ENCODE measurements around the gene CTSA.
"Not testable (repeated sequence)": the region's sequence is repeated elsewhere in the genome, so short reads cannot be mapped to it uniquely, and the experiment has no call there.

Gene CTSA

DNA sequence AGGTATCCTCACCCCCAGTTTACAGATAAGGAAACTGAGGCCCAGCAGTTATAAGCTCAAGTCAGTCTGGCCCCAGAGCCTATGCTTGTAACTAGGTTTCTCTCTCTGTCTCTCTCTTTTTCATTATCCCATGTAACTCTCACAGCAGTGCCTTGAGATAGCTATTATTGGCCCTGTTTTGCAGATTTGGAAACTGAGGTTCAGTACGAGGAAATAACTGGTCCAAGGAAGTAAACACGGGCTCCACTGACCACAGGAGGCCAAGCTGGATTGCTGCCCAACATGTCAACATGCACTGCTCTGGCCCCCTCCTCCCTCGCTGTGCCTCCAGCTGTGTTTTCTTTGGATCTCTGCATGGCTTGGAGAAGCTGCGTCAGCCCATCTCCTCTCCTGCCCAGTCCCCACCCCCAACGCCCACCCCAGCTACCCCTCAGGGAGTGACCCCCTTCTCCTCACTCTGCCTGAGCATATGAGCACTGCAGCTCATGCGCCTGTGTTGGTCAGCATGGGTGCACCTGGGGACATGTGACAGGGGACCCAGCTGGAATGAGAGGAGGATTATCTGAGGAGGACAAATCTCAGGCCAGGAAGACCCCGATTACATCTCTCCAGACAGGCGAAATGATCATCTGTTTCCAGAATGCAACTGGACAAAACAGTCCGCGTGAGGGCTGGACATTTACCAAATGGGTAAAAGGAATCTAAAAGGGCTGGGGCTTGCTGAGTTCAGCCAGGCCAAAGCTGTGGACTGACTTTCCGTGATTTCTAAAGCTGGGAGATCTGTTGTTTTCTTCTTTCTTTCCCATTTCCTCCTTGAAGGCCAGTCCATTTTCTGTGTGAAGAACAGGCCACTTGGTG is 28.6 kb downstream of the CTSA start:
- DNase-seq, result peak; percentile 26

DNA sequence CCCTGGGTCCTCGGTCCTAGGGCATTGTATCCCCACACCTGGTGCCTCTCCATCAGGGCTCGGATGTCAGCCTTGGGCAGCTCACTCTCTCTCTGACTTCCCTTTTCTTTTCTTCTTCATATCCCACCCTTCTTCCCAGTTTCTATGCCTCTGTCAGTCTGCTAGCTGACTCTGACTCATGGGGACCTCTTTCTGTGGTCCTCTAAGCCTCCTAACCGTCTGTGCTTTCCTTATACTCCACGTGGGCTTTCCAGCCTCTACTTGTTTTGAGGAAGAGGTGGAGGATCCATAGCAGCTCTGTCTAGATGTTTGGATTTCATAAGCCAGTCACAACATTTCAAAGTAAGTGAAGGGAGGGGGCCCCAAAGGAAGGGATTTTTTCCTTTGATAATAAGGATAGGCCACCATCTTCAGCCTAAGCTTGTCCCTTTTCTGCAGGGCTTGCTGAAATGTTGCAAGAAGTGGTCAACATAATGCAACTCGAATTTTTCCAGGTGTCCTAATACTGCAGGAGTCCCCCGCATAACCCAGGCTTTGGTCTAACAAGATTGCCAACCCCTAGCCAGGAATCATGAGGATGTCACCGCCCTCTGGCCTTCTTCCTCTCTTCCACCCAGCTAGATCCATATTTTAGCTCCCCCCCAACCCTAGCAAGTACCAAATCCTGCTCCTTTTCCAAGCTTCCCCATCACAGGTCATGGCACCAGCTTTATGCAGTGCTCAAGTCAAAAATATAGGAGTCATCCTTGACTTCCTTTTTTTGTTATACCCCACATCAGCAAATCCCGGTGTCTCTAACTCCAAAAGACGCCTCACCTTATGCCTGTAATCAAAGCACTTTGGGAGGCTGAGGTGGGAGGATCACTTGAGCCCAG is 29.6 kb downstream of the CTSA start:
- DNase-seq, result no peak

DNA sequence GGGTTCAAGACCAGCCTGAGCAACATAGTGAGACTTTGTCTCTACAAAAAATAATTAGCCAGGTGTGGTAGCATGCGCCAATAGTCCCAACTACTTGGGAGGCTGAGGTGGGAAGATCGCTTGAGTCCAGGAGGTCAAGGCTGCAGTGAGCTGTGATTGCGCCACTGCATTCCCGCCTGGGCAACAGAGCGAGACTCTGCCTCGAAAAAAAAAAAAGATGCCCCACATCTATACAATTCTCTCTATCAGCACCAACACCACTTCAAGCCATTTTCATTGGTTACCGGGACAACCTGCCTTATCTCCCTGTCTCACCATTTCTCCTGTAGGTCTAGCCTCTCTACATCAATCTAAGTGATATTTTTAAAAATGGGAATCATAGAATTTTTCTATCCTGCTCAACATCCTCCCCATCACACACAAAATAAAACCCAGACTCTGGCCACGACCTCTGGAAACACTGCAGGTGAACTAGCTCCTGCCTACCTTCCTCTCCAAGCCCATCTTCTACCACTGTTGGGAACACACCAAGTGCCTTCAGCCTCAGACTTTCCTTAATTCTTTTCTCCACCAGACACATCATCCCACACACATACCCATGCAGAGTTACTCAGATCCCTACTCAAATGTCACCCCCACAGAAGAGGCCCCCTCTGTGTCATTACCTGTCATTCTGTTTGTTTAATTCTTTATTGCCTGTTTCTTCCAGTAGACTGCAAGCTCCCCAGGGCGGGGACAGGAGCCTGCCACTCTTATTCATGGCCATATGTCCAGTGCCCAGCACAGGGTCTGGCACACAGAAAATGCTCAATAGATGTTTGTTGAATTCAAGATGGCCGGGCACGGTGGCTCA is 30.4 kb downstream of the CTSA start:
- DNase-seq, result no peak

DNA sequence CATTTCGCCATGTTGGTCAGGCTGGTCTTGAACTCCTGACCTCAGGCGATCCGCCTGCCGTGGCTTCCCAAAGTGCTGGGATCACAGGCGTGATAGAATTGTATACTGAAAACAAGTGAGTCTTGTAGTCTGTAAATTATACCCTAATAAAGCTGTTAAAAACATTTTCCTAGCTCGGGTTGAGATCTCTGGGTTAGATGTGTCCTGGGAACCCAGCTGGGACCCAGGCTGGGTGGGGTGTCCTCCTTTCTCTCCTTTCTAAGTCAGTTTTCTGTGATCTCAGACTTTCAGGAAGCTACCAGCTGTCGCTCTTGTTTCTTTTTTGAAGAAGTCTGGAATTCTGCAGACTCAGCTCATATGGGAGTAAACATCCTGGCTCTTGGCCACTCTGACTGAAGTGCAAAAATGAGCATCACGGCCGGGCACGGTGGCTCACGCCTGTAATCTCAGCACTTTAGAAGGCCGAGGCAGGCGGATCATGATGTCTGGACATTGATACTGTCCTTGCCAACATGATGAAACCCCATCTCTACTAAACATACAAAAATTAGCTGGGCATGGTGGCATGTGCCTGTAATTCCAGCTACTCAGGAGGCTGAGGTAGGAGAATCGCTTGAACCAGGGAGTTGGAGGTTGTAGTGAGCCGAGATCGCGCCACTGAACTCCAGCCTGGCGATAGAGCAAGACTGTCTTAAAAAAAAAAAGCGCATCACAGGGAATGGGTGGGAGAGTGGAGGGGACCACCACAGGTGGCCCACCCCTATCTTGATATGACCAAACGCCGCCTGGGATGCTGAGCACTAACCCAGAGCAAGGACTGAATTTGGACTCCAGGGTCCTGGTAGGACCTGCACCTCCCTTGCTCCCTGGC is 33.5 kb downstream of the CTSA start:
- no peak for DNase-seq

DNA sequence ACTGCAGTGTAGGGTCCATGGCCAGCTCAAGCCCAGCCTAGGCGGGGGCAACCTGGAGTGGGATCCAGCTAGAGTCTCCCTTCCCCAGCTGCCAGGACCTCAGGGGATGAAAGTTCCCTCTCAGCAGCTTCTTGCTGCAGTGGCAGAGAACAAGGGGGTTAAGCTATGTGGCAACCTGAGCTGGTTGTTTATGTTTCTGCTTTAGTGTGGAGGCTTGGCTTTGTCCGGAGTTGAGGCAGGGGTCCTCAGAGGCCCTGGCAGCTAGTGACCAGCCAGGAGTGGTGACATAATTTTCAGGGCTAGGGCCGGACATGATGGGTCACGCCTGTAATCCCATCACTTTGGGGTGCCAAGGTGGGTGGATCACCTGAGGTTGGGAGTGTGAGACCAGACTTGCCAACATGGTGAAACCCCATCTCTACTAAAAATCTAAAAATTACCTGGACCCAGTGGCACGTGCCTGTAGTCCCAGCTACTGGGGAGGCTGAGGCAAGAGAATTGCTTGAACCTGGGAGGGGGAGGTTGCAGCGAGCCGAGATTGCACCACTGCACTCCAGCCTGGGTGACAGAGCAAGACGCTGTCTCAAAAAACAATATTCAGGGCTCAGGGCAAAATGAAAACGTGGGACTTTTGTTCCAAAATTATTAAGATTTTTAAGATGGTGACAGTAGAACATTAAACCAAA is 34.8 kb downstream of the CTSA start:
- no peak for DNase-seq

DNA sequence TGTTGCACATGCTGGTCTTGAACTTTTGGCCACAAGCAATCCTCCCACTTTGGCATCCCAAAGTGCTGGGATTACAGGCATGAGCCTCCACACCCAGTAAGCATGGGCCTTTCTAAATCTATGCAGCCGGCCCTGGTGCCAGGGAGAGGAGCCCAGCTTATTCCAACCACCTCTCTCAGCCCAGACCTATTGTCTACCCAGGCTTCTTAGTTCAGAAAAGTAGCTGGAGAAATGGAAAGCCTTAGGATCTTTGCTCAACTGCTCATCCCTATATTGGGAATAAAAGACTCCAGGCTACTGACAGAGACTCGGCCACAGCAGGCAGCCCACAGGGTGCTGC is 35.6 kb downstream of the CTSA start:
- no peak for DNase-seq

DNA sequence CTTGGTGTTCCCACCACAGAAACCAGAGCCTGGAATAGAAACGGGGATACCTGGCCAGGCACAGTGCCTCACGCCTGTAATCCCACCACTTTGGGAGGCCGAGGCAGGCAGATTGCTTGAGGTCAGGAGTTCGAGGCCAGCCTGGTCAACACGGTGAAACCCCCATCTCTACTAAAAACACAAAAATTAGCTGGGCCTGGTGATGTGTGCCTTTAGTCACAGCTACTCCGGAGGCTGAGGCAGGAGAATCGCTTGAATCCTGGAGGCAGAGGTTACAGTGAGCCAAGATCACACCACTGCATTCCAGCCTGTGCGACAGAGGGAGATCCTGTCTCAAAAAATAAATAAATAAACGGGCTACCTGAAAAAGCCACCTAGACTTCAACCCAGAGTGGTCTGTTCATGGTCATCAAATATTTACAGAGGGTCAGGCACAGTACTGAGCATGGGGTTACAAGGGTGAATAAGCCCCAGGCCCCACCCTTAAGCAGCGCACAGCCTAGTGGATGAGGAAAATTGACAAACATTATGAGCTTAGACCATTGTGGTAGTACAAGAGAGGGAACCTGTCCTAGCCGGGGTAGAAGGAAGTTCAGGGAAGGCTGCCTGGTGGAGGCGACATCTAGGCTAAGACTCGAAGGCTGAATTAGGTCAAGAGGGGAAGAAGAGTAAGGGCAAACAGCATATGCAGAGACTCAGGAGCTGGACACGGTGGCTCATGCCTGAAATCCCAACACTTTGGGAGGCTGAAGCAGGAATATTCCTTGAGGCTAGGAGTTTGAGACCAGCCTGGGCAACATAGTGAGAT is 36.1 kb downstream of the CTSA start:
- no peak for DNase-seq

DNA sequence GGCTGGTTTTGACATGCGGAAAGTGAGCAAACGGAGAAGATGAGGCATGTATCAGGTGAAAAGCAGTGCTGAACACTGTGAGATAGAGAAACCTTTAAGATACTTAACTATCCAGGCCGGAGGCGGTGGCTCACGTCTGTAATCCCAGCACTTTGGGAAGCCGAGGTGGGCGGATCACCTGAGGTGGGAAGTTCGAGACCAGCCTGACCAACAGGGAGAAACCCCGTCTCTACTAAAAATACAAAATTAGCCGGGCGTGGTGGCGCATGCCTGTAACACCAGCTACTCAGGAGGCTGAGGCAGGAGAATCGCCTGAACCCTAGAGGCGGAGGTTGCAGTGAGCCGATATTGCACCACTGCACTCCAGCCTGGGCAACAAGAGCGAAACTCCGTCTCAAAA is 40.5 kb downstream of the CTSA start:
- DNase-seq, result not testable (repeated sequence)

DNA sequence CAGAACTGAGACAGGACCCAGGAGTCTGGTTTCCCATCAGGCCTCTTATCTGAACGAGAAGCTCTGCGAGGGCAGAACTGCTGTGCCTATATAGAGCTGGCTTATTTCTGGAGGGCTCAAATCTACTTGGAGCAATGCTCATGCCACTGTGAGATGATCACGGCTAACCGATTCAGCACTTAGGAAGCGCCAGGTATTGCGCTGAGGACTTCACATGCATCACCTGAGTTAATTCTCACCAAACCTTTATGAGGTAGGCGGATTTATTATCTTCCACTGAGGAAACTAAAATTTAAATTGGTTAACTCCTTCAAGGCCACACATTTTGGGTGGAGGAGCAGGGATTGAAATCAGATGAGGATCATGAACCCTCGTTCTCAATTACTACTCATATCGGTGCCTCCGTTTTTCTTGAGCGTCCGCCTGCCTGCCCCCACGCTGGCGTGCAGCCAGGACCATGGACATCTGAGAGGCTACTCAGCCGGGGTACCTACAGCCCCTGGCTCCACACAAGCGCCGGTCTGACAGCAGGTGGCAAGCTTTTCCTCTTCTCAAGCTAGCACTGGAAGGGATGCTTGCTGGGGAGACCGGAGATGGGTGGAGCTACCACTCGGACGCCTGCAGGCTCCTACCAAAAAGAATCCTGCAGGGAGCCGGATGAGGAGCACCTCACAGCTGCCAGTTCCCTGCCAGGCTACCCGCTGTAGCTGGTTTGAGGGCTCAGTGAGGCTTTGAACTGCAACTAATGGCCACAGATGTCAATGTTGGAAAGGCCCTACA is 42.3 kb downstream of the CTSA start:
- DNase-seq, result peak; percentile 75

DNA sequence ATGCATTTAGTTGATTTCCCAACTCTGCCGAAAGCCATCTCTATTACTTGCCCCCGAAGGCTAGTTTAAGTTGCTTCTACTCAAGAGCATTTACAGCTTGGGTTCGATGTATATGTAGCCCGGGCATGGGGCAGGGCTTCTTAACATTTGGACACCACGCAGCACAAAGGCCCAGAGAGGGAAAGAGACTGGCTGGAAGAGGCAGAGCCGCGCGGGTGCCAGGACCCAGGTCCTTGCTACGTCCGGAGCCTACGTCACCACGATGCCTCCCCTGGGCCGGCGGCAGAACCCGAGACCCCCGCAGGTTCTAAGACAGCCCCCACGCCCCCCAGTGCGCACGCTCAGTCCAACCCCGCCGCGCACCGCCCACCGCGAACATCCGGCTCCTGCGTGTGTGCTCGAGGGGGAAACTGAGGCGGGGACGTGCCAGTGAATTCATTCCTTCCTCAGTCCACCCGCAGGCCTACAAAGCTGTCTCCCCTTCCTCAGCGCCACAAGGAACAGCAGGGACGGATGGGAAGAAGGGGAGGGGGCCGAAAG is 43.0 kb downstream of the CTSA start:
- peak; percentile 47 for DNase-seq

DNA sequence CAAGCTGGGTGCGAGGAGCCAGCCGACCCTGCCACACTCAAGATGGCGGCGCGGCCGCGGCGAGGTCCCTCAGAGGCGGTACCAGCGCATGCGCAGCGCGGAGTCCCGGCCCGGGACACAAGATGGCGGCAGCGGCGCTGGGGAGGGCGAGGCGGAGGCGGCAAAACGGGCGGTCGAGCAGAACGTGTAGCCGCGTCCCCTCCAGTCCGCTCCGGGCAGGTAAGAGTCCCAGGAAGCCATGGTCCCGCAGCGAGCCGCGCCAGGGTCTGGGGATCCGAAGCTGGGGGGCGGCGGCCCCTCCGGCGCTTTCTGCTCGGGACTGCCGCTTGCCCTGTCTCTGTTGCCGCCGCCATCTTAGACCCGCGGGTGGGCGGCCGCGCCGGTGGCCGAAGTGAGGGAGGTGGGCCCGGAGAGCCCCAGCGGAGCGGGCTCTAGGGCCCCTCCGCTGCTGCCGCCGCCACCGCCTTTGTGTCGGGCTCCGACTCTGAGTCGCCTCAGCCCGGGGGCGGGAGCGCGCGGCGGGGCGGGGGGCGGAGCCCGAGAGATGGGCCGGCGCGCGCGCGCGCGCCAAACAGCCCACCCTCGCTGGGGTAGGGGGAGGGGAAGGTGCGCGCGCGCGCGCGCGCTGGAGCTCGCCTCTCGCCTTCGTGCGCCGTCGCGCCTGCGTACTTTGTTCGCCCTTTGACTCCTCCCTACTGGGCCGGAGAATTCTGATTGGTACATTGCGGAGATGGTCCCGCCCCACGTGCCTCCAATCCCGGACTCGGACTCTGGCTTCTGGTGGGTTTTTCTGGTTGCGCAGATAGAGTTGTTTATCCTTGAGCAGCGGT is 43.7 kb downstream of the CTSA start, which contains the start of gene PCIF1:
TSS of gene PCIF1 (plus strand) at position 98 of the 830 bp plus-strand sequence. CDS start 4,317 bp downstream, outside the sequence.
- peak; percentile 96 for DNase-seq

DNA sequence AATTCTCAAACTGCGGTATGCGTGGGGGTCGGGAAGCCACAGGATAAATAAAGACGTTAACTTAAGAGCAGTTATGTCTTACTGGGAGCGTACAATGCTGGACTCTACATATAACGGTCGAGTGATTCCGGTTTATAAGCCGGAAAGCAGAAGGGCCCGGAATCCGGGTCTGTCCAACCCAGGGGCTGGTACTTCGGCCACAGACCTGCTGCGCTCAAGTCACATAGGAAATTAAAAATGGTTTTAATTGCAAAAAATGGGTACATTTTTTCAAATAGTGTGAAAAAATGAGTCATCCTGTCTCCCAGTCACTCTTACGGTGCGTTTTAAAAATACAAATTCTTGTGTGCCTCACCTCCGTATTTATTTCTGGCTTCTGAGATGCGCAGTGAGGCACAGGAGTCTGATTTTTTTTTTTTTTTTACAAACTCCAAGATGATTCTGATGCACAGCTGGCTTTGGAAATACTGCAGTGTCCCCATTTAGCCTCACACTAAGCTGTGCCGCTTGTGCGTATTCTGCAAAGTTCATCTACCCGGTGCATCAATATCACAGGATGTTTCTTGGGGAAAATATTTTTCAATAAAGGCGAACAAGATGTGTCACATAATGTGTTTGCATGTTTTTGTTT is 44.4 kb downstream of the CTSA start:
- DNase-seq, result no peak

DNA sequence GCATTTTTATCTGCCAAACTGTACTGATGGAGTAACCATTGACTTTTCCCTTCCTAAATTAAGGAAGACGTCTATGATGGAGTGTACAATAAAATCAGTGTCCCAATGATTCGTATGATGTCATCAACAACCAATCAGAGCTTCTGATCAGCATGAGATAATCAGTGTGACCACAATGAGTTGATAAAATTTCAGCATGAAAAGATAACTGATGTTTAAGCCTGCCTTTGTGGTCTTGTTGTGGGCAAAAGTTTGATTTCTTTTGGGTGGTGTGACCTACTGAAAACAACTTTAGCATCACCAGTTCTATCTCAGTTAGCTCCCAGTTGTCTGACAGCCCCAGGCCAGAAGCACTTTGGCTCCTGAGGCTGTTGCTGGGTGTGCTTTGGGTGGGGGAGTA is 46.6 kb downstream of the CTSA start:
- DNase-seq, result no peak

DNA sequence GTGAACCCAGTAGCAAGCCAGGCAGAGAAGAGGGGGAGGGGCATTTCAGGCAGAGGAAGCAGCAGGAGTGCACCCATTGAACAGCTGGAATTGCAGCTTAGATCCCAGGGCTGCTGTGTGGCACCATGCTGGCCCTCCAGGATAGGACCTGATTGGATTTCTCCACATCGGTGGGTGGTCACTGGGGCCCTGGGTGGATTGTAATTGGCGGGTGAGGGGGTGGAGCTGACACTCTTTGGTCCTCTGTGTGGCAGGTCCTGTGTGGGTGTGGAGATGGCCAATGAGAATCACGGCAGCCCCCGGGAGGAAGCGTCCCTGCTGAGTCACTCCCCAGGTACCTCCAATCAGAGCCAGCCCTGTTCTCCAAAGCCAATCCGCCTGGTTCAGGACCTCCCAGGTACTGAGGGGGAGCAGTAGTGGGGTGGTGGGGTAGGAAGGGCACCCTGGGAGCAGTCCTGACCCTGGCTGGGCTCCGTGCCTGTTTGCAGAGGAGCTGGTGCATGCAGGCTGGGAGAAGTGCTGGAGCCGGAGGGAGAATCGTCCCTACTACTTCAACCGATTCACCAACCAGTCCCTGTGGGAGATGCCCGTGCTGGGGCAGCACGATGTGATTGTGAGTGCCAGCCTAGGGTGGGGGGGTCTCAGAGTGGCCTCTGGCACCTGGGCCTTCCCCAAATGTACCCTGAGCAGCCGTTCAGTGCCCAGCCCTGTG is 47.7 kb downstream of the CTSA start:
- DNase-seq, result no peak

DNA sequence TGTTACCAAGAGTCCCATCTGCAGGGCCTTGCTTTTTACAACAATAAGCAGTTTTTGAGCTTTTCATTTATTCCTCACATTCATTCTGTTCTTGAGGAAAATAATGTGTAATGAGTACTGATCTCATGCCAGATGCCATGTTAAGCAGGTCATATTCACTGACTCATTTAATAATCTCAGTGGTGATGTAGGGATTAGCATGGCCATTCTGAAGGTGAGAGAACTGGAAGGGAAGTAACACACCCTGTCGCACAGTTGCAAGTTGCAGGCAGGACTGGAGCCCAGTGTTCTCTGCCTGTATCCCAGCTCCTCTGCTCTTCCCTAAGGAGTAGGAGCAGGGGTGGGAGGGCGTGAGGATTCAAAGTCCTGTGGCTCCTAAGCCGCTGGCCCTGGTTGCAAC is 48.9 kb downstream of the CTSA start:
- no peak for DNase-seq

DNA sequence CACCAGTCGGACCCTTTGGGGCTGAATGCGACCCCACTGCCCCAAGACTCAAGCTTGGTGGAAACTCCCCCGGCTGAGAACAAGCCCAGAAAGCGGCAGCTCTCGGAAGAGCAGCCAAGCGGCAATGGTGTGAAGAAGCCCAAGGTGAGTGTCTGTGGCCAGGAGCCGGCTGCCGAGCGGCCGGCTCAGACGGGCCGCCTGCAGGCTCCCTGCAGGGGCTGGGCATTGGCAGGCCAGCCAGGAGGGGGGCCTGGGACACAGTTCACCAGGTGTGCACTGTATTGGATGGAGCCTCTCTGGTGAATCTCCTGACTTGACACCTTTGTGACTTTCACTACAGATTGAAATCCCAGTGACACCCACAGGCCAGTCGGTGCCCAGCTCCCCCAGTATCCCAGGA is 49.3 kb downstream of the CTSA start:
- DNase-seq, result no peak

DNA sequence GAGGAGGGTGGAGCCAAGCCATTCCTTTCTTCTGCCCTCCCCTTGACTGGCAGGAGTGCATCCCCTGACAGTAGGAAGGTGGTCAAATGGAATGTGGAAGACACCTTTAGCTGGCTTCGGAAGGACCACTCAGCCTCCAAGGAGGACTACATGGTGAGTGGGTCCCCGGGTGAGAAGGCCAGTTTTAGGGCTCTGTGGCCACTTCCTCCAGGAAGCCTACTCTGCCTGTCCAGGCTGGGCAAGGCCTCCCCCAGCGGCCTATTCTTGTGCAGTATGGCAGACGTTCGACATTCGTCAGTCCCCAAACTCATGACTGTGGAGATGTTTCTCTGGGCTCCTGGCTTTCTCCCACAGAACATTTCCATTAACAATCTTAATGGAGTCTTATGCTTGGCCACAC is 52.5 kb downstream of the CTSA start:
- no peak for DNase-seq
